HG02870 (cell line): Measurements from ENCODE around the gene MAPKAPK2.

ENCODE experiments used
- ATAC-seq: cut with Tn5 transposase; IDR thresholded peaks from one replicate; pipeline ENCODE4 v1.9.1; 2021; ENCODE audit warnings: mild to moderate bottlenecking, moderate library complexity; ENCODE audit not compliant: unreplicated experiment

Gene MAPKAPK2

DNA sequence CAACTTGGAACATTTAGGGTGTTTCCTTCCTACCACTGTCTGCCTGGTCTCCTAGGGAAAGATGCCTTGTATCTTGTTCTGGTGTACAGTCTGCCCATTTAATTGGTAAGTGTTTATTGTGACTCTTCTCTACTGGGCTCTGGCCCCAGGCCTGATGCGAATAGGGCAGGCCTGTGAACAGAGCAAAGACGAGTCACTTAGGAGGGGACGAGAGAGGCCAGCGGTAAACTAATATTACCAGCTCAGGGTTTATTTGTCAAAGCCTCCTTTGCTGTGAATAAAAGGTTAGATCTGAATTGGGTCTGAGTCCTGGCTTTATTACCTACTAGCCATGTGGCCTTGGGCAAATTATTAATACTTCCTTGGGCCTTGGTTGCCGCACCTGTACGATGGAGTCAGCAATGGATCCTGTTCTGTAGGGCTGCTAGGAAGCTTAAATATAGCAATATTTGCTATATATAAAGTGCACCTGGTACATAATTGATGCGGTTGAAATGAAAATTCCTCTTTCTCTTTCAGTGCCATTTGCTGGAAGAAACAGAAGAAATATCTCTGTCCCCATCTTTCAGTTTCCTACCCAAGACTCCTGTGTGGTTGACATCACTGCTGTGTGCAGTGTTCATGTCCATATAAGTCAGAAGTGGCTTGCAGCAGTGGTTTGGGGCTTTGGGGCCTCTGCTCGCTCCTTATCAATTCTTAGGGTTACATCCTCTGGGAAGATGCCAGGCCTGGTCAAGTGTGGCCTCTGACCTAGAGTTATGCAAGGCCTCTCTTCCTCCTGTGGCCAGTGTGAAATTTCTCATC is 32.4 kb downstream of the MAPKAPK2 start:
- peak; percentile 88 for ATAC-seq

DNA sequence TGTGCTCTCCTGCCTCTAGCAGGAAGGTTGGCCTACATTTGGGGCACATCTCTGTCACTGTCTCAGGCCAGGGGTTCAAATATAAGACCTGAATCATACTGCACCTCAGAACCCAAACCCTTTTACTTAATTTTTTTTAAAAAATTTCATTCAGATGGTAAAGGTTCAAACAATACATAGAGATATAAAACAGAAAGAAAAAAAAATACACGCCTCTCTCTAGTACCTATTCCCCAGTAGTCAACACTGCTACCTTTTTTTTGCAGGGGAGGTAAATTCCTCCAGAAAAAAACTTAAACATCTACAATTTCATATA is 32.9 kb downstream of the MAPKAPK2 start:
- ATAC-seq = no peak

DNA sequence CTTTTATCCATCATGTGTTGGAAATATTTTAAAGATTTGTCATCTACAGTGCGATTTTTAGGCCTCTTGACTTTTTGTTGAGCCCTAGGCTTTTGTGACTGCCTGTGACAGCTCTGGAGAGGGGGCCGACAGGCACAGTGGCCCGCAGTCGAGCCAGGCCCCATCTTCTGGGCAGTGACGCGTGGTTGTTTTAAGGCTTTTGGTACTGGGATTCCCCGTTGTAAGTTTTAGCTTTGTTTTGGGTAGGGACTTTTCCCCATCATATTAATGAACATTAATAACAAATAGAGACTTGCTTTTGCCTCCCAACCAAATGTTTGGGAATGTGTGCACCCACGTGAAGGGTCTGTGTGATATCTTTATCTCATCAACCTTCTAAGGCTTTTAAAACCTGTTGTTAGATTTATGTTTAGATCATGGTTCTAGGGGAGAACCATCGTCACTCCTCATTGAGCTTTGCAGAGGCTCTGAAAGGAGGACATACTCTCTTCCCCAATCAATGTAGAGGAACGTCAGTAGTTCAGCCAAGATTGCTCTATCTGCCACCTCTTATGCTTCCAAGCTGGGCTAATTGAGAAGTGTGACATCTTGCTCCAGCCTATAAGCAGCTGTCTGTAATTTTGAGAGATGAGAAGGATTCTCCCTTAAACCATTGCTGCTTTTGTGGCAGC is 34.6 kb downstream of the MAPKAPK2 start:
- ATAC-seq = no peak

DNA sequence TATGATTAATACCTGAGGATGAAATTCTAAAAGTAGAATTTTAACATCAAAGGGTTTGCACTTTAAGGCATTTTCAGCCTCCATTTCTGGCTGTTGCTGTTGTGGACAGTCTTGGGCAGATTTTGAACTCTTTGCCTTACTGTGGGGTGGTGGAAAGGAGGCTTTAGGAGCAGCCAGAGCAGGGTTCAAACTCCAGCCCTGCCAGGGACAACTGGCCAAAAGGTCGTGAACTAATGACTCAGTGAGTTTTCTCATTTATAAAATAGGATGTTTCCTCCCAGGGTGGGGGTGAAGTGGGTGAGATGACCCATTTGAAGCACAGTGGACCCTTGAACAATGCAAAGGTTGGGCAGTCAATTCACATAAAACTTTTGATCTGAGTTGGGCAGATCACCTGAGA is 36.7 kb downstream of the MAPKAPK2 start:
- no peak for ATAC-seq

DNA sequence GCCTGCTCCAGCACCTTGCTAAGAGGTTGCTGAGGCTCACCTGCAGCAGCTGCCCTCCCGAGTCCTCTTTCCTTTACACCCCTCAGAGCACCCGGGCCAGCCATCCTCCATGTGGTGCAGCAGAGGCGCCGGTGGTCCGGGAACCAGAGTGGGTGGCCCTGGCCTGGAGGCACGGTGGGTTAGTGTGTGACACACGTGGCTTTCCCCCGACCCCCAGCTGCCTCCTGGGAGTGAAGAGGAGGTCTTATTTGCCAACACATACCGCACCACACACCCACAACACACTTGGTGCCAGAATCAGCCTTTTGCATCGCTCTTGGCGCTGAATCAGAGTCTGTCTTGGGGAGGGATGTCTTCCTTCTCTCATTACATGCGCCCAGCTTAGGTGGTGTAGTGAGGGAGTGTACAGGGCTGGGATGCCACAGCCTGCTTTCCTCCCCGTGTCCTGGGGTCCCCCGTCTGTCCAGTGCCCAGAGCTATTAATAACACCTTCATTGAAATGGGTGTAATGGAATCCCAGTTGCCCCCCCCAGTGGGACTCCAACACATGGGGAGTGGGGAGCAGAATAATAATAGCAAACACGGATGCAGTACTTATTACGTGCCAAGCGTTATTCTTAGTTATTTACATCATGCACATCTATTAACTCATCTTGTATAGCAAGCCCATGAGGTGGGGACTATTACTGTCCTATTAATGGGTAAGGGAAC is 38.2 kb downstream of the MAPKAPK2 start:
- no peak for ATAC-seq

DNA sequence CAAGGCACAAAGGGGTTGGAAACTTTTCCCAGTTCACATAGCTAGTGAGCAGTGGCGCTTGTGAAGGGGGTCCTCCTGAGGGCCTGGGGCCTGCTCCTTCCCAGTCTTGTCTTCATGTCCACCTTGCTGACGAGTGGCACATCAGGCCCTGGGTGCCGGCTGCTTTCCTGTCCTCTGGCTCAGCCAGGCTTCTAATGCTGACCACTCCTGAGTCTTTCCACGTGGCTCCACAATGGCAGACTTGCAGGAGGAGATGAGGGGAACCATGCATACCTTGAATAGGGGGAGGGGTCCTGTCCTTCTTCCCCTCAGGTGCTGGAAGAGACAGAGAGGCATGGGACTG is 38.7 kb downstream of the MAPKAPK2 start:
- ATAC-seq = no peak

DNA sequence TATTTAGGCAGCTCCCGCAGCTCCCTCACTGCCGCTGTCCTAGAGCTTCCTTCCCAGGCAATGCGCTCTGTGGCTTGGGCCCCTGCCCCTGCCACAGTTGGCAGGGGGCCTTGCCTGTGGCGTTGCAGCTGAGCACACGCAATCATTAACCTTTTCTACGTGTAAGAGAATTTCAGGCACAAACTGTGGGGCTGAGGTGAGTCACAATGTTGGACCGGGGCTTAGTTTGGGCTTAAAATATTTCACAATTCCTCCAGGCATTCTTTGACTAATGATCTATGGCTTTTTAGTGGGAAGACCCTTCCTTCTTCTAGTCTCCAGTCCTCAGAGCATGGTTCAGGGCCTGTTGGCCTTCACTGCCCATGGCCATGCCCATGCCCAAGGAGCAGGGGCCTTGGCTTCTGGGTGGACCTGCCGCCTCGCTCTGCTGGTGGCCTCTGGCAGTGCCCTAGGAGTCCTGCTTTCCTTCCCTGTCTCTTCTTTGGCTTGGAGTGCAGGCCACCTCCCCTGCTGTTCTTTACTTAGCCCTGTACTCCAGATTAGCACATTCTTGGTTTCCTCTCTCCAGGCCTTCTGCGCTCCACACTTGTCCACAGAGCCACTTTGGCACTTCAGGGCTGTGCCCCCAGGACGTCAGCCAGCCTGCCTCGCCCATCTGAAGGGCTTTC is 39.2 kb downstream of the MAPKAPK2 start:
- no peak for ATAC-seq

DNA sequence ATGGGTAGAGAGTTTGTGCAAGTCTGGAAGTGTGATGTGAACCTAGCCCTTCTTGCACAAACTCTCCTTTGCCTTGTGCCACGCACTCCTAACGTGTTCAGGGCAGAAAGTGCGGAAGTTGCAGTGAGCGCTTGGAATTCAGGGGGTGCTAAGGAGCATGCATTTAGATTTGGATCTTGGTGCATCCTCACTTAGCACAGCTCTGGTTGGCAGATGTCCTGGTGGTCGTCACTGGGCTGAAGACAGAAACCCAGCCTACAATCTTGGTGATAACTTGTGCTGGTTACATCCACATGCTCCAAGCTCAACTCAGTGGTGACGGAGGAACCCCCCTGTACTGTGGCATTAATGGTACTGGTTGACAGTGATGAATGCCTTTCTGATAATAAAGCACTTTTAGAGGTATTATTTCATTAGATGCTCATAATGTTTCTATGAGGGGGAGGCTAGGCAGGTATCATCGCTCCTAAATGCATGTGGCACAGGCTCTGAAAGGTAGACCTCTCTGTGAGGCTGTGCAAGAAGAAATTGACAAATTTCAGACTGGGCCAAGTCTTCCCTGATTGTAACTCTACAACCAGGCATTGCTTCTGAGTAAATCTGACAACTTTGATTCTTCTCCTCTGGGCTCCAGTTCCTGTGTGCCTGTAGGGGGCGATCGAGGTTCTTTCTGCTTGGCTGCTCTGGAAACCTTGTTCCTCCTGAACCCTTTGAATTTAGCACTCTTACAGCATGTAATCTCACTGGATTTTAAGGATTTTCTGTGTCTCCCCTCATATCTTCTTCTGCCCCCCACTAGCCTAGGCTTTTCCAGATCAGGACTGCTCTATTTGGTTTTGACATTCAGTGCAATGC is 40.6 kb downstream of the MAPKAPK2 start:
- ATAC-seq = no peak

DNA sequence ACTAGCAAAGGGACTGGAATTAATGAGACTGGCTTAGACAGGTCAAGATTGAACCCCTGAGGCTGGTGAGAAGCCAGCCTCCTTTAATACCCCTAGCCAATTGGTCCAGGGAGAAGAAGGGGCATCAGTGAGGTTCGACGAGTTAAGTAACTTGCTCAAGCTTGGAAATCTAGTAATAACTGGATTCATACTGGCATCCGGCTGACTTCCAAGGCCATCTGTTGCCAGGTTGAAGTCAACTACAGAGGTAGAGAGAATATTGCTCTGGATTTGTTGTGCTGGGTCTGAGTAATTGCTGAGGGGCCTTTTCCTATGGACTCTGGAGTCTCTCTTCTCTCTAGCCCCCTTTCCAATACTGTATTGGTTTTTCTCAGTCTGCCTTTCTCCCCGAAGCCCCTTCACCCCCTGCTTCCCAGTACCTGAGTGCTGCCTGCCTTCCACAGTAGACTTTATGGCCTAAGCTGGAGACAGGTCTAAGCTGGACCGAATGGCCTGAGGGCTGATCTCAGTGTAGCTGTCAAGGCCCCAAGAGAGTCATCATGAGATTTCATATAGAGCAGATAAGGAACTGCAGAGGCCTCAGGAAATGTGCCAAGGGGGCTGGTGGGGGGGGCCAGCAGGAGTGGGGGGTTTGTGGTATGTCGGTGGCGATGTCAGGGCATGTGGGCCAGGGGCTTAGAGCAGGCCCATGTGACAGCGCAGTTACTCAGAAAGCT is 43.4 kb downstream of the MAPKAPK2 start:
- ATAC-seq = no peak

DNA sequence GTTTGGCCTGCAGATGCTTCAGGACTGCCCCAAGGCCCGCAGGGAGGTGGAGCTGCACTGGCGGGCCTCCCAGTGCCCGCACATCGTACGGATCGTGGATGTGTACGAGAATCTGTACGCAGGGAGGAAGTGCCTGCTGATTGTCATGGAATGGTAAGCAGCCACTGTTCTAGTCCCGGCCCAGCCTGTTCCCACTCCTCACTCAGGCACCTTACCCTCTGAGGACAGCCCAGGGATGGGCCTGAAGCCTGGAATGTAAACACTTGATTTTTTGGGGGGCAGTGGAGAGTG is 43.9 kb downstream of the MAPKAPK2 start:
- no peak for ATAC-seq

DNA sequence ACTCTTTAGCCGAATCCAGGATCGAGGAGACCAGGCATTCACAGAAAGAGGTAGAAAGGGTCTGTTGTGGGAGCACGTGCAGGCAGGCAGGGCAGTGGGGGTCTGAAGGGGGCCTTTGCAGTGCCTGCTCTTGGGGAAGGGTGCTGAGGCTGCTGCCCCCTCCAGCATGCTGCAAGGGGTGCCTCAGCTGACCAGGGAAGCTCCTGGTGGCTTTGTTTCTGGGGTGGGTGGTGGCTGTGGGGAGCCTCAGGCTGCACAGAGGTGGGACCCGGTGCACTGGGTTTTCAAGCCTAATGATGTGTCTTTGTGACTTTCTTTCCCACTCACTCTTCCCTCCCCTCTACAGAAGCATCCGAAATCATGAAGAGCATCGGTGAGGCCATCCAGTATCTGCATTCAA is 44.3 kb downstream of the MAPKAPK2 start:
- ATAC-seq = no peak

DNA sequence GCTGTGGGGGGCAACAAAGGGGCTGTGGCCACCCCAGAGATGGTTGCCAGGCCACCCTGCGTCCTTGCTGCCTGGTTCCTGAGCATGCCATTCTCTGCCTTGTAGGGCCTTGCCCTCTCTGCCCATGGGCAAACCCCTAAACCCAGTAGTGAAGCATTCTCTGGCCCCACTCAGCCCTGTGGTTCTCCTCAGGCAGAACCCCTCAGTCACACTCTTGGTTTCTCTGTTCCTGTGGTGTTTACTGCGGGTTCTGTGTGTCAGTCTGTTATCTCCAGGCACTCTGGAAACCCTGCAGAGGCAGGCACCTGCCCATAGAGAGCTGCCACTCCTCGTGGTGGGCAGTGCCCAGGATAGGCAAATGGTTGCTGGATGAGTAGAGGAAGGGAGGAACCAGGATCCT is 44.8 kb downstream of the MAPKAPK2 start:
- ATAC-seq = no peak

DNA sequence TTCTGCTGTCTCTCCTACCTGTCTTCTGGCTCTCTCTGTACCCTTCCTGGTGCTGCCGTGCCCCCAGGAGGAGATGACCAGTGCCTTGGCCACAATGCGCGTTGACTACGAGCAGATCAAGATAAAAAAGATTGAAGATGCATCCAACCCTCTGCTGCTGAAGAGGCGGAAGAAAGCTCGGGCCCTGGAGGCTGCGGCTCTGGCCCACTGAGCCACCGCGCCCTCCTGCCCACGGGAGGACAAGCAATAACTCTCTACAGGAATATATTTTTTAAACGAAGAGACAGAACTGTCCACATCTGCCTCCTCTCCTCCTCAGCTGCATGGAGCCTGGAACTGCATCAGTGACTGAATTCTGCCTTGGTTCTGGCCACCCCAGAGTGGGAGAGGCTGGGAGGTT is 47.8 kb downstream of the MAPKAPK2 start:
- ATAC-seq = no peak

DNA sequence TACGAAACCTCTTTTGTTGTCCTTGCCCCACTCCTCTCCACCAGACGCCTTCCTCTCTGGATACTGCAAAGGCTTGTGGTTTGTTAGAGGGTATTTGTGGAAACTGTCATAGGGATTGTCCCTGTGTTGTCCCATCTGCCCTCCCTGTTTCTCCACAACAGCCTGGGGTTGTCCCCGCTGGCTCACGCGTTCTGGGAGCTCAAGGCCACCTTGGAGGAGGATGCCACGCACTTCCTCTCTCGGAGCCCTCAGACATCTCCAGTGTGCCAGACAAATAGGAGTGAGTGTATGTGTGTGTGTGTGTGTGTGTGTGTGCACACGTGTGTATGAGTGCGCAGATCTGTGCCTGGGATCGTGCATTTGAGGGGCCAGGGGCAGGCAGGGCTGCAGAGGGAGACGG is 48.3 kb downstream of the MAPKAPK2 start:
- no peak for ATAC-seq

DNA sequence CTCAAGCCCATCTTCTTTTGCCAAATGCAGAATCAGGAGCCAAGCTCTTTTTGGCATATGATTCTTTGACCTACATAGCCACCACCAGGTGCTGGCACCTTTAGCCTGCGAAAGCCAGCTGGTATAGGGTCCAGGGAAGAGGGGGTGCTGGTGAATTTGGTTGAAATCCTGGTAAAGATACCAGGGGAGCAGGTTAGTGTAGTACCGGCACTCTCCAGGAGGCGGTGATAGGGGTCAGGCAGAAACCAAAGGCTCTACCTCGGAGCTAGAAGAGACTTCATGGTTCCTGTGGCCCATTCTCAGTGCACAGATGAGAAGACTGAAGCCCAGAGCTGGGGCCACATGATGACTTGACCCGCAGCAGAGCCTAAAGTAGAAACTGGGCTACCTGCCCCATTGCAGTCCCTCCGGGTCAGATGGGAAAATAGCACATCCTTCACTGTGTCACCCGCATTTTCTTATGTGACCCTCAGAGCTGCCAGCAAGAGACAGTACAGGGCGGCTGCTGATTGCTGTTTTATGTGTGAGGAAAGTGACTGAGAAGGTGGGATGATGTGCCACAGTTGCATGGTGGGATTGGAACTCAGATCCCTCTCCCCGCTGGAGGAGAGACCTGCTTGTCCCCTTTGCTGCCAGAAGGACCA is 49.9 kb downstream of the MAPKAPK2 start:
- no peak for ATAC-seq

DNA sequence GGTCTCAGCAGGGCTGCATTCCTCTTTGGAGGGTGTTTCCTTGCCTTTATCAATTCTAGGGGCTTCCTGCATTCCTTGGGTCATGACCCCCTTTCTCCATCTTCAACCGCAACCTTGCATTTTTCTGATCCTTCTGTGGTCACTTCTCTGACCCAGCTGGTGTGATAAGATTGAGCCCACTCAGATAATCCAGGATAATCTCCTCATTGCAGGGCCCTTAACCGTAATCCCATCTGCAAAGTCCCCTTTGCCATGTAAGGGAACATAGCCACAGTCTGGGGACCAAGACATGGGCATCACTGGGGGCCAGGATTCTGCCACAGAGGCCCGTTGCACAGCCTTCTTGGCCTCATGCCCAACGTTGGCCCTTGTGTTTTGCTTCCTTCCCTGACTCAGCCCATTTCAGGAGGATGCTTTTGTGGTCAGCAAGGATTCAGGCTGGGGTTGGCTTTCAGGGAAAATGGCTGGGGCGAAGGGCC is 50.9 kb downstream of the MAPKAPK2 start:
- ATAC-seq = no peak

DNA sequence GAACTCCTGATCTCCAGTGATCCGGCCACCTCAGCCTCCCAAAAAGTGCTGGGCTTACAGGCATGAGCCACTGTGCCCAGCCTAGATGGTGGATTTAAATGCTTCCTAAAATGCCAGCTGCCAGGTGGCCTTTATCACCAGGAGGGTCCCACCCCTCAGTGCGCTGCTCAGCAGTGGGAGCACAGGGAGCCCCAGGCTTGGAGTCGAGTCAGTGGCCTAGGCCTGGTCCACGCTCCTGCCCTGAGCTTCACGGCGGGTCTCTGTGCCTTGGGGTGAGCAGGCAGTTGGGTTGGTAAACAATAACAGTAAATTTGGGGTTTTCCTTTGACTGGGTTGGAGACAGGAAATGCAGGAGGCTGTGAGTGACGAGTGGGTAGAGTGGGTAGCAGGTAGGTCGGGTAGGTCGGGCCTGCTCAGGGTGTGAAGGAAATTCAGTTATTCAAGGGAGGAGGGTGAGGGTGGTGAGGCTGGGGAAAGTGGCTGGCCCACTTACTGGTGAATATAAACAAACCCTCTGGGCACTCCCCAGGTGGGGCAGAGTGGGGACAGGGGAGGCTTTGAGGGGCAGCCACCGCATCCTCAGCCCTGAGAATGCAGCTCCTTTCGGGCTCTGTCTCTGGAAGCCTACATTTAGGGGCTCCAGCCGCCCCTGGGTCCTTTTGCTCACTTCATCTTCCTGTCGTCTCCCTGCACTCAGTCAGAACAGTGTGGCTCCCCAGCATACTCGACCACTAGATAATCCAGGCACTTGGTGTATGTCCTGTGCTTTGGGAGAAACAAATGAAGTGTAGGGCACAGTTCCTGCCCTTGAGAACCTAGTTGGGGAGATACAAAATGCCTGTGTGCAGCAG is 52.4 kb downstream of the MAPKAPK2 start:
- ATAC-seq = no peak

DNA sequence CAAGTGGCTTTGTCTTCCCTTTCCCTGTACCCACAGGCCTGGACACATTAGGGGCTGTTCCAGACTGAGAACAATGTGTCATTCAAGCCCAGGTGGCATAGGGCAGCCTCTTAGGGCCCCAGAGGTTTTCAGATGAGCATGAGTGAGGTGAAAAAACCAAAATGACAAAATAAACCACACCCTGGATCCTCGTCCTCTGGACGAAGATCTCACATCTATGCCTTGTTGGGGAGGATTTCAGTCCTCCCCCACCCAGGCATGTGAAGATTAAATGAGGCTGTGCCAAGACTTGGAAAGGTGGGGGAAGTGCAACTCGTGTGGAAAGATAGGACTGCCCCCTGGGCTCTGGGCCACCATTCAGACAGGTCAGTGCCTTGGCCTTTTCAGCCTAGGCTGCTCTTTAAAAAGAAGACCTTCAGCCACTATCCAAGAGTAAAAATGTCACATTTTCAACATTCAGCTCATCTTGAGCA is 53.1 kb downstream of the MAPKAPK2 start:
- ATAC-seq = no peak
